Measurements from ENCODE around the gene F3. TPM values are rescaled to one million over a fixed set of nuclear protein-coding genes. Genes with fewer than 3 reads are reported as not detected.

Gene F3
- total and polyA plus RNA-seq, 2 of the 13 experiments (the other 11 are each of a cell fraction or from before 2014, with no cell fraction given), result 5.8 to 9.0 TPM

GRCh38 chr1:94553323-94553730 lies 11.8 kb upstream of the F3 start (continued):
- TF ChIP-seq BCL6 (CRISPR knock-in tag; IDR thresholded peaks at IDR 0.05) (peak; percentile 78), GTF2F1 (IDR thresholded peaks at IDR 0.05; ENCODE audit: low read length) (no peak), ZNF446 (CRISPR knock-in tag; IDR thresholded peaks at IDR 0.05) (no peak), FOXO1 (CRISPR knock-in tag; IDR thresholded peaks at IDR 0.05) (peak; percentile 37; the same call in 1 of the 2 replicates), ZNF605 (CRISPR knock-in tag; IDR thresholded peaks at IDR 0.05) (no peak), SIX1 (CRISPR knock-in tag; IDR thresholded peaks at IDR 0.05; ENCODE audit: borderline replicate concordance) (peak; percentile 84; the same call in 1 of the 2 replicates), FIP1L1 (IDR thresholded peaks at IDR 0.05; ENCODE audit: borderline replicate concordance, insufficient read depth, low read depth, low read length) (no peak), ATF7-NPFF (CRISPR knock-in tag; IDR thresholded peaks at IDR 0.05; ENCODE audit: low read depth) (no peak), ZNF569 (CRISPR knock-in tag; IDR thresholded peaks at IDR 0.05; ENCODE audit: borderline replicate concordance) (no peak), ZNF501 (CRISPR knock-in tag; IDR thresholded peaks at IDR 0.05) (no peak), PHF20 (CRISPR knock-in tag; IDR thresholded peaks at IDR 0.05) (no peak), JUND (CRISPR knock-in tag; IDR thresholded peaks at IDR 0.05) (no peak), SPEN (CRISPR knock-in tag; IDR thresholded peaks at IDR 0.05; ENCODE audit: low read depth) (no peak), ZNF430 (CRISPR knock-in tag; IDR thresholded peaks at IDR 0.05) (no peak), MYC (CRISPR knock-in tag; IDR thresholded peaks at IDR 0.05; ENCODE audit: borderline replicate concordance) (no peak), RARA (CRISPR knock-in tag; IDR thresholded peaks at IDR 0.05) (peak; percentile 45), TSC22D2 (CRISPR knock-in tag; IDR thresholded peaks at IDR 0.05; ENCODE audit: borderline replicate concordance) (no peak), ZNF607 (CRISPR knock-in tag; IDR thresholded peaks at IDR 0.05; ENCODE audit: borderline replicate concordance) (no peak), FOXA1 (IDR thresholded peaks at IDR 0.05) (no peak), FOXA1 (CRISPR knock-in tag; IDR thresholded peaks at IDR 0.05) (0 out of 2 replicates have a peak, but pooled peaks have one; percentile 5), MTA1 (CRISPR knock-in tag; IDR thresholded peaks at IDR 0.05; ENCODE audit: borderline replicate concordance) (no peak), ZNF329 (CRISPR knock-in tag; IDR thresholded peaks at IDR 0.05; ENCODE audit: low read depth) (no peak), ZNF557 (CRISPR knock-in tag; IDR thresholded peaks at IDR 0.05) (no peak), NCOR1 (IDR thresholded peaks at IDR 0.05; ENCODE audit: borderline replicate concordance, low read length) (no peak), PAF1 (CRISPR knock-in tag; IDR thresholded peaks at IDR 0.05) (no peak), ESRRA (CRISPR knock-in tag; IDR thresholded peaks at IDR 0.05; ENCODE audit: low read depth) (no peak), NFYC (CRISPR knock-in tag; IDR thresholded peaks at IDR 0.05) (no peak)
- TF ChIP-seq, protein P1, sequence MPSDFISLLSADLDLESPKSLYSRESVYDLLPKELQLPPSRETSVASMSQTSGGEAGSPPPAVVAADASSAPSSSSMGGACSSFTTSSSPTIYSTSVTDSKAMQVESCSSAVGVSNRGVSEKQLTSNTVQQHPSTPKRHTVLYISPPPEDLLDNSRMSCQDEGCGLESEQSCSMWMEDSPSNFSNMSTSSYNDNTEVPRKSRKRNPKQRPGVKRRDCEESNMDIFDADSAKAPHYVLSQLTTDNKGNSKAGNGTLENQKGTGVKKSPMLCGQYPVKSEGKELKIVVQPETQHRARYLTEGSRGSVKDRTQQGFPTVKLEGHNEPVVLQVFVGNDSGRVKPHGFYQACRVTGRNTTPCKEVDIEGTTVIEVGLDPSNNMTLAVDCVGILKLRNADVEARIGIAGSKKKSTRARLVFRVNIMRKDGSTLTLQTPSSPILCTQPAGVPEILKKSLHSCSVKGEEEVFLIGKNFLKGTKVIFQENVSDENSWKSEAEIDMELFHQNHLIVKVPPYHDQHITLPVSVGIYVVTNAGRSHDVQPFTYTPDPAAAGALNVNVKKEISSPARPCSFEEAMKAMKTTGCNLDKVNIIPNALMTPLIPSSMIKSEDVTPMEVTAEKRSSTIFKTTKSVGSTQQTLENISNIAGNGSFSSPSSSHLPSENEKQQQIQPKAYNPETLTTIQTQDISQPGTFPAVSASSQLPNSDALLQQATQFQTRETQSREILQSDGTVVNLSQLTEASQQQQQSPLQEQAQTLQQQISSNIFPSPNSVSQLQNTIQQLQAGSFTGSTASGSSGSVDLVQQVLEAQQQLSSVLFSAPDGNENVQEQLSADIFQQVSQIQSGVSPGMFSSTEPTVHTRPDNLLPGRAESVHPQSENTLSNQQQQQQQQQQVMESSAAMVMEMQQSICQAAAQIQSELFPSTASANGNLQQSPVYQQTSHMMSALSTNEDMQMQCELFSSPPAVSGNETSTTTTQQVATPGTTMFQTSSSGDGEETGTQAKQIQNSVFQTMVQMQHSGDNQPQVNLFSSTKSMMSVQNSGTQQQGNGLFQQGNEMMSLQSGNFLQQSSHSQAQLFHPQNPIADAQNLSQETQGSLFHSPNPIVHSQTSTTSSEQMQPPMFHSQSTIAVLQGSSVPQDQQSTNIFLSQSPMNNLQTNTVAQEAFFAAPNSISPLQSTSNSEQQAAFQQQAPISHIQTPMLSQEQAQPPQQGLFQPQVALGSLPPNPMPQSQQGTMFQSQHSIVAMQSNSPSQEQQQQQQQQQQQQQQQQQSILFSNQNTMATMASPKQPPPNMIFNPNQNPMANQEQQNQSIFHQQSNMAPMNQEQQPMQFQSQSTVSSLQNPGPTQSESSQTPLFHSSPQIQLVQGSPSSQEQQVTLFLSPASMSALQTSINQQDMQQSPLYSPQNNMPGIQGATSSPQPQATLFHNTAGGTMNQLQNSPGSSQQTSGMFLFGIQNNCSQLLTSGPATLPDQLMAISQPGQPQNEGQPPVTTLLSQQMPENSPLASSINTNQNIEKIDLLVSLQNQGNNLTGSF (CRISPR knock-in tag; IDR thresholded peaks at IDR 0.05), result no peak
- TF ChIP-seq, protein P2, sequence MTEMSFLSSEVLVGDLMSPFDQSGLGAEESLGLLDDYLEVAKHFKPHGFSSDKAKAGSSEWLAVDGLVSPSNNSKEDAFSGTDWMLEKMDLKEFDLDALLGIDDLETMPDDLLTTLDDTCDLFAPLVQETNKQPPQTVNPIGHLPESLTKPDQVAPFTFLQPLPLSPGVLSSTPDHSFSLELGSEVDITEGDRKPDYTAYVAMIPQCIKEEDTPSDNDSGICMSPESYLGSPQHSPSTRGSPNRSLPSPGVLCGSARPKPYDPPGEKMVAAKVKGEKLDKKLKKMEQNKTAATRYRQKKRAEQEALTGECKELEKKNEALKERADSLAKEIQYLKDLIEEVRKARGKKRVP (CRISPR knock-in tag; IDR thresholded peaks at IDR 0.05), result no peak
